MM.1S (cell line): ENCODE results near the gene CDH22.

Experiments used
- DNase-seq: peaks from one replicate; pipeline ENCODE4 v3.0.0-alpha.2; 2015
- H2AFZ ChIP-seq: fragments of 300-600 bp; sonication (generic); 2 replicates; pipeline ENCODE4 v1.6.0; 2016; ENCODE audit warnings: antibody characterized with exemption, low read length
- H3F3A ChIP-seq: fragments of 300-600 bp; sonication (generic); 2 replicates; pipeline ENCODE4 v1.6.1; 2016; ENCODE audit warnings: mild to moderate bottlenecking, antibody characterized with exemption, low read length, moderate library complexity, mixed read lengths; ENCODE audit not compliant: insufficient read depth
- H3K27ac ChIP-seq: fragments of 300-600 bp; sonication (generic); 2 replicates; pipeline ENCODE4 v1.5.1; 2016; ENCODE audit warnings: mild to moderate bottlenecking, low read length
- H3K27me3 ChIP-seq: fragments of 300-600 bp; sonication (generic); replicated peaks from 2 replicates; pipeline ENCODE4 v1.6.0; 2016; ENCODE audit warnings: low read length; ENCODE audit not compliant: insufficient read depth
- H3K36me3 ChIP-seq: fragments of 300-600 bp; sonication (generic); replicated peaks from 2 replicates; pipeline ENCODE4 v1.6.1; 2016; ENCODE audit warnings: mild to moderate bottlenecking, low read length, mixed read lengths; ENCODE audit not compliant: insufficient read depth
- H3K4me1 ChIP-seq: fragments of 300-600 bp; sonication (generic); 2 replicates; pipeline ENCODE4 v1.6.1; 2016; ENCODE audit warnings: low read length, mixed read lengths
- H3K4me2 ChIP-seq: fragments of 300-600 bp; sonication (generic); 2 replicates; pipeline ENCODE4 v1.6.0; 2016; ENCODE audit warnings: low read depth, low read length
- H3K4me3 ChIP-seq: fragments of 300-600 bp; sonication (generic); 2 replicates; pipeline ENCODE4 v1.5.1; 2016; ENCODE audit warnings: low read length, mixed read lengths
- H3K79me2 ChIP-seq: fragments of 300-600 bp; sonication (generic); 2 replicates; pipeline ENCODE4 v1.6.1; 2016; ENCODE audit warnings: mixed run types, low read length, mixed read lengths
- H3K9ac ChIP-seq: fragments of 300-600 bp; sonication (generic); 2 replicates; pipeline ENCODE4 v1.6.1; 2016; ENCODE audit warnings: low read length, mixed read lengths
- H3K9me2 ChIP-seq: fragments of 300-600 bp; sonication (generic); replicated peaks from 2 replicates; pipeline ENCODE4 v1.6.1; 2016; ENCODE audit warnings: mild to moderate bottlenecking, low read length, mixed read lengths; ENCODE audit not compliant: insufficient read depth
- H3K9me3 ChIP-seq: fragments of 300-600 bp; sonication (generic); replicated peaks from 2 replicates; pipeline ENCODE4 v1.6.1; 2016; ENCODE audit warnings: mild to moderate bottlenecking, low read length, mixed read lengths; ENCODE audit not compliant: insufficient read depth
- H4K20me1 ChIP-seq: fragments of 300-600 bp; sonication (generic); 2 replicates; pipeline ENCODE4 v1.6.1; 2016; ENCODE audit warnings: mild to moderate bottlenecking, low read length, moderate library complexity, mixed read lengths; ENCODE audit not compliant: insufficient read depth
- CTCF ChIP-seq: fragments of 300-600 bp; sonication (generic); IDR thresholded peaks from 2 replicates; pipeline ENCODE4 v1.5.1; 2016; ENCODE audit warnings: antibody characterized with exemption, low read length, mixed read lengths
- EZH2 ChIP-seq: fragments of 300-600 bp; sonication (generic); optimal IDR thresholded peaks from 2 replicates; pipeline ENCODE3; 2017; ENCODE audit warnings: low read depth, mild to moderate bottlenecking, antibody characterized with exemption, low read length, mixed read lengths
- EZH2phosphoT487 ChIP-seq: fragments of 300-600 bp; sonication (generic); IDR thresholded peaks from 2 replicates; pipeline ENCODE4 v1.6.1; 2018; ENCODE audit warnings: antibody characterized with exemption, low read length

CDH22 gene

GRCh38 chr20:46354207-46354555 is 45.9 kb upstream of the CDH22 start:
- Histone ChIP-seq H3K9me3 (no peaks in the 10 kb centered on the region), H3K4me2 (no peak overlapping the region), H3K36me3 (no peaks in the 10 kb centered on the region), H3K9ac (no peak overlapping the region), H2AFZ (no peak overlapping the region), H3F3A (no peaks in the 10 kb centered on the region), H4K20me1 (no peaks in the 10 kb centered on the region), H3K9me2 (no peaks in the 10 kb centered on the region), H3K27me3 (no peaks in the 10 kb centered on the region), H3K4me1 (peaks cover 11% of the 10 kb centered on the region), H3K79me2 (peaks cover 2% of the 10 kb centered on the region; the same call in 1 of the 2 replicates), H3K27ac (no peak overlapping the region), H3K4me3 (no peak overlapping the region)
- TF ChIP-seq EZH2phosphoT487 (no peak), CTCF (no peak), EZH2 (no peak)
- no peak for DNase-seq

GRCh38 chr20:46353500-46354206 is 45.4 kb upstream of the CDH22 start:
- no peak overlapping the region for H2AFZ ChIP-seq
- no peak overlapping the region for H3K27ac ChIP-seq
- no peak for DNase-seq
- no peaks in the 10 kb centered on the region for H3F3A ChIP-seq
- H3K36me3 ChIP-seq: no peaks in the 10 kb centered on the region
- no peaks in the 10 kb centered on the region for H3K9me2 ChIP-seq
- no peak overlapping the region for H3K4me2 ChIP-seq
- H3K27me3 ChIP-seq: no peaks in the 10 kb centered on the region
- H3K79me2 ChIP-seq: no peaks in the 10 kb centered on the region; the same call in 1 of the 2 replicates
- TF ChIP-seq CTCF (no peak), EZH2 (no peak), EZH2phosphoT487 (no peak)
- H3K4me3 ChIP-seq: no peak overlapping the region
- H4K20me1 ChIP-seq: no peaks in the 10 kb centered on the region
- H3K4me1 ChIP-seq: peaks cover 11% of the 10 kb centered on the region
- H3K9ac ChIP-seq: no peak overlapping the region
- H3K9me3 ChIP-seq: no peaks in the 10 kb centered on the region

GRCh38 chr20:46352370-46352938 is 44.2 kb upstream of the CDH22 start:
- no peak for DNase-seq

More at GRCh38 chr20:46352370-46352938, 44.2 kb upstream of the CDH22 start:
- H3K9me3 ChIP-seq: no peaks in the 10 kb centered on the region
- H3K4me3 ChIP-seq: no peak overlapping the region
- H3K9me2 ChIP-seq: no peaks in the 10 kb centered on the region
- no peak overlapping the region for H3K27ac ChIP-seq
- TF ChIP-seq CTCF: no peak
- TF ChIP-seq EZH2phosphoT487: no peak
- no peak for TF ChIP-seq EZH2
- no peak overlapping the region for H3K9ac ChIP-seq
- no peaks in the 10 kb centered on the region for H3F3A ChIP-seq
- no peak overlapping the region for H2AFZ ChIP-seq
- H3K36me3 ChIP-seq: no peaks in the 10 kb centered on the region
- no peak overlapping the region for H3K4me2 ChIP-seq
- H4K20me1 ChIP-seq: no peaks in the 10 kb centered on the region
- H3K27me3 ChIP-seq: no peaks in the 10 kb centered on the region
- H3K79me2 ChIP-seq: no peaks in the 10 kb centered on the region
- H3K4me1 ChIP-seq: peaks cover 11% of the 10 kb centered on the region
